Measurements from ENCODE around the gene ENPP1.
"Not testable (repeated sequence)": the region's sequence is repeated elsewhere in the genome, so short reads cannot be mapped to it uniquely, and the experiment has no call there.

Gene ENPP1

DNA sequence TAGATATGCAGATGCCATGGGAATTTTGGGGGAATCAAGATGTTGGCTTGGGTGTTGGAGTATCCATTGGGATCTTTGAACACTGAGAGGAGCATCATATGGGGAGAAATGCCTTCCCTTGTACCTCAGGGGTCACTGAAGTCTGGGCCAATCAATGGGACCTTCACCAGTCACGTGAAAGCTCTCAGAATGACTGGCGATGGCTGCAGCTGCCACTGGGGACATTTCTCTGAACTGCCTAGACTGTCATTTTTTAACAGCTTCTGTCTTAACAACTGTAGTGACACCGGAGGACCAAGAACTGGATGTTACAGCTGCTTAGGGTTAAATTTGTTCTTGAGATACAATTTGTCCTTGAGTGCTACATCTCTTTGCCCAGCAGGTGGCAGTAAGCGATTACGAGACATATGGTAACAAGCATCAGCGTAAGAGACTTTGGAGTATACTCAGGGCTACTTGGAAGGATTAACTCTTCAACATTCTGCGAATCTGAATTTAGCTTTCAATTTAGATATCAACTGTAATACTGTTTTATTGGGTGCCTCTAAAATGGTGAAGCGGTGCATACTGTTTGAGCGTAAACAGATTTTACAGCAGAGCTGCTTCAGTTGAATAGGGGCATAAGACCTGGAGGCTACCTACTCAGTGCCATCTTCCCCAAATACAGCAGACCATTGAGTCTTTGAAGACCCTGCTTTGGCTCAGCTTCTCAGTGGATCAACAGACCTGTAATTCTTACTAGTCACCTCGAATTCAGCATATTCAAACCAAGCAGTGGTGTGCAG, 107.3 kb downstream of the ENPP1 start:
- Histone ChIP-seq H3K79me2 (ENCODE audit: control insufficient read depth, low read length) (no peaks in the 10 kb centered on the region), H3K4me3 (ENCODE audit: low read length) (no peak overlapping the region), H4K20me1 (ENCODE audit: control insufficient read depth, insufficient read depth, low read depth, low read length) (no peaks in the 10 kb centered on the region), H3K9me3 (ENCODE audit: control insufficient read depth, insufficient read depth, low read length) (no peaks in the 10 kb centered on the region), H3K36me3 (ENCODE audit: control insufficient read depth, low read length) (no peaks in the 10 kb centered on the region), H3K27me3 (ENCODE audit: control insufficient read depth, low read length) (peaks cover 14% of the 10 kb centered on the region), H3K27ac (ENCODE audit: low read depth, low read length) (no peak overlapping the region), H3K4me1 (ENCODE audit: control insufficient read depth, low read length) (peaks cover 34% of the 10 kb centered on the region), H3K4me2 (ENCODE audit: low read length) (peak overlapping the region; percentile 37), H3F3A (ENCODE audit: control insufficient read depth, insufficient read depth) (no peaks in the 10 kb centered on the region), H3K9me2 (replicated peaks; ENCODE audit: control insufficient read depth, low read length) (no peaks in the 10 kb centered on the region)
- no peak for TF ChIP-seq EZH2phosphoT487 (IDR thresholded peaks at IDR 0.05; ENCODE audit: borderline replicate concordance, low read length)
- TF ChIP-seq, protein P1, sequence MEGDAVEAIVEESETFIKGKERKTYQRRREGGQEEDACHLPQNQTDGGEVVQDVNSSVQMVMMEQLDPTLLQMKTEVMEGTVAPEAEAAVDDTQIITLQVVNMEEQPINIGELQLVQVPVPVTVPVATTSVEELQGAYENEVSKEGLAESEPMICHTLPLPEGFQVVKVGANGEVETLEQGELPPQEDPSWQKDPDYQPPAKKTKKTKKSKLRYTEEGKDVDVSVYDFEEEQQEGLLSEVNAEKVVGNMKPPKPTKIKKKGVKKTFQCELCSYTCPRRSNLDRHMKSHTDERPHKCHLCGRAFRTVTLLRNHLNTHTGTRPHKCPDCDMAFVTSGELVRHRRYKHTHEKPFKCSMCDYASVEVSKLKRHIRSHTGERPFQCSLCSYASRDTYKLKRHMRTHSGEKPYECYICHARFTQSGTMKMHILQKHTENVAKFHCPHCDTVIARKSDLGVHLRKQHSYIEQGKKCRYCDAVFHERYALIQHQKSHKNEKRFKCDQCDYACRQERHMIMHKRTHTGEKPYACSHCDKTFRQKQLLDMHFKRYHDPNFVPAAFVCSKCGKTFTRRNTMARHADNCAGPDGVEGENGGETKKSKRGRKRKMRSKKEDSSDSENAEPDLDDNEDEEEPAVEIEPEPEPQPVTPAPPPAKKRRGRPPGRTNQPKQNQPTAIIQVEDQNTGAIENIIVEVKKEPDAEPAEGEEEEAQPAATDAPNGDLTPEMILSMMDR (IDR thresholded peaks at IDR 0.05; ENCODE audit: low read depth, low read length, poor library complexity, severe bottlenecking): peak; percentile 87

DNA sequence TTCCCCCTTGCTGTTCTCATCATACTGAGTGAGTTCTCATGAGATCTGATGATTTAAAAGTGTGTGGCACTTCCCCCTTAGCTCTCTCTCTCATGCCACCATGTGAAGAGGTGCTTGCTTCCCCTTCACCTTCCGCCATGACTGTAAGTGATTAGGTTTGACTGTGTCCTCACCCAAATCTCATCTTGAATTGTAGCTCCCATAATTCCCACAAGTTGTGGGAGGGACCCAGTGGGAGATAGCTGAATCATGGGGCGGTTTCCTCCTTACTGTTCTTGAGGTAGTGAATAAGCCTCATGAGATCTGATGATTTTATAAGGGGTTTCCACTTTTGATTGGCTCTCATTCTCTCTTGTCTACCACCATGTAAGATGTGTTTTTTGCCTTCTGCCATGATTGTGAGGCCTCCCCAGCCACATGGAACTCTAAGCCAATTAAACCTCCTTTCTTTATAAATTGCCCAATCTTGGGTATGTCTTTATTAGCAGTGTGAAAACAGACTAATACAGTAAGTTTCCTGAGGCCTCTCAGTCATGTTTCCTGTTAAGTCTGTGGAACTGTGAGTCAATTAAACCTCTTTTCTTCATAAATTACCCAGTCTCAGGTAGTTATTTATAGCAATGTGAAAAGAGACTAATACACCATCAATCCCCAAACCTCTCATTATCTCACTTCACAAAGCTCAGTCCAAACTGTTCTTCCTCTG, 108.4 kb downstream of the ENPP1 start:
- not testable (repeated sequence) for H3K27ac ChIP-seq (ENCODE audit: low read depth, low read length); H3K79me2 ChIP-seq (ENCODE audit: control insufficient read depth, low read length); H3K36me3 ChIP-seq (ENCODE audit: control insufficient read depth, low read length); H4K20me1 ChIP-seq (ENCODE audit: control insufficient read depth, insufficient read depth, low read depth, low read length); H3K27me3 ChIP-seq (ENCODE audit: control insufficient read depth, low read length); H3K4me3 ChIP-seq (ENCODE audit: low read length); H3K9me2 ChIP-seq (replicated peaks; ENCODE audit: control insufficient read depth, low read length); H3F3A ChIP-seq (ENCODE audit: control insufficient read depth, insufficient read depth); H3K9me3 ChIP-seq (ENCODE audit: control insufficient read depth, insufficient read depth, low read length); H3K4me2 ChIP-seq (ENCODE audit: low read length)
- H3K4me1 ChIP-seq (ENCODE audit: control insufficient read depth, low read length): peaks cover 26% of the 10 kb centered on the region

DNA sequence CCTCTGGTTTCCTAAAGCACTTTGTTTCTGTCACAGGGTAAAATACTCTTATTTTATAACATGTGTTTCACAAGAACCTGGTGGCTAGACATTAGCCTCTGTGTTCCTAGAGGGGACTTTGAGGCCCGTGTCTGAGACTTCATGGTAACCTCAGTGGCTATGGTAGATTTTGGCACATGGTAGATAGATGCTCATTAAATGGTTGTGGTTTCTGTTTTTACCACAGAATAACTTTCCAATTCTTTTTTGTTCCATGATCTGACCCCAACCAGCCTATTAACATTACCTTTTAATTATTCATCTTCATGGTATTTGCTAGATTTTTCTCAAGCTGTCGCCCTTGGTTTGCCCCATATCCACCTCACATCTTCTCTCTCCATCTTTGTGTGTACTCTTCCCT, 109.0 kb downstream of the ENPP1 start:
- Histone ChIP-seq H3F3A (ENCODE audit: control insufficient read depth, insufficient read depth) (no peaks in the 10 kb centered on the region), H3K4me2 (ENCODE audit: low read length) (peak overlapping the region; percentile 20; the same call in 1 of the 2 replicates), H3K9me3 (ENCODE audit: control insufficient read depth, insufficient read depth, low read length) (no peaks in the 10 kb centered on the region), H3K4me1 (ENCODE audit: control insufficient read depth, low read length) (peaks cover 26% of the 10 kb centered on the region), H3K79me2 (ENCODE audit: control insufficient read depth, low read length) (no peaks in the 10 kb centered on the region), H3K36me3 (ENCODE audit: control insufficient read depth, low read length) (no peaks in the 10 kb centered on the region), H3K27ac (ENCODE audit: low read depth, low read length) (no peak overlapping the region), H4K20me1 (ENCODE audit: control insufficient read depth, insufficient read depth, low read depth, low read length) (no peaks in the 10 kb centered on the region), H3K27me3 (ENCODE audit: control insufficient read depth, low read length) (peaks cover under 1% of the 10 kb centered on the region), H3K9me2 (replicated peaks; ENCODE audit: control insufficient read depth, low read length) (no peaks in the 10 kb centered on the region), H3K4me3 (ENCODE audit: low read length) (no peak overlapping the region)
- TF ChIP-seq, protein P1 (IDR thresholded peaks at IDR 0.05; ENCODE audit: low read depth, low read length, poor library complexity, severe bottlenecking): no peak
- TF ChIP-seq EZH2phosphoT487 (IDR thresholded peaks at IDR 0.05; ENCODE audit: borderline replicate concordance, low read length): no peak

DNA sequence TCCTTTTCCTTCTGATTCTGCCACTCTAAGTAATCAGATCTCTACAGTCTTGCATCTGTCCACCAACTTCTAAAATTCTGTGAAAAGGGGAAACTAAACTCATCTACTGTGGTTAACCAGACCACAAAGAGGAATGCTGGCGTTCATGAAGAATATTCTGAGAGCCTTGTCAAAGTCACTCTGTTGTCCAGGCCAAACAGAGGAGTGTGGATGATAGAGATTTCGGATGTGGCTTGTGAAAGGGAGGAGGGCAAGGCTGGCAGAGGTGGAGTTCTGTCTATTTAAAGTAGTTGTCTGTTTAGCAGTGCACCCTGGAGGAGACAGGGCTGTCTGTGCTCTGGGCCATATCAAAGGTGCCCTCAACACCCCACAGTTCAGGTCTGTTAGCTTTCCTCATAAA, 109.5 kb downstream of the ENPP1 start:
- TF ChIP-seq, protein P1 (IDR thresholded peaks at IDR 0.05; ENCODE audit: low read depth, low read length, poor library complexity, severe bottlenecking): no peak
- no peak for TF ChIP-seq EZH2phosphoT487 (IDR thresholded peaks at IDR 0.05; ENCODE audit: borderline replicate concordance, low read length)
- H3K27me3 ChIP-seq (ENCODE audit: control insufficient read depth, low read length): no peaks in the 10 kb centered on the region
- H3K27ac ChIP-seq (ENCODE audit: low read depth, low read length): no peak overlapping the region
- no peaks in the 10 kb centered on the region for H3K36me3 ChIP-seq (ENCODE audit: control insufficient read depth, low read length)
- H3K4me2 ChIP-seq (ENCODE audit: low read length): peak overlapping the region; percentile 20
- H3K4me1 ChIP-seq (ENCODE audit: control insufficient read depth, low read length): peaks cover 26% of the 10 kb centered on the region
- H3K79me2 ChIP-seq (ENCODE audit: control insufficient read depth, low read length): no peaks in the 10 kb centered on the region
- no peaks in the 10 kb centered on the region for H4K20me1 ChIP-seq (ENCODE audit: control insufficient read depth, insufficient read depth, low read depth, low read length)
- H3K4me3 ChIP-seq (ENCODE audit: low read length): peak overlapping the region; percentile 1; the same call in 1 of the 2 replicates
- H3K9me2 ChIP-seq (replicated peaks; ENCODE audit: control insufficient read depth, low read length): no peaks in the 10 kb centered on the region
- no peaks in the 10 kb centered on the region for H3F3A ChIP-seq (ENCODE audit: control insufficient read depth, insufficient read depth)
- no peaks in the 10 kb centered on the region for H3K9me3 ChIP-seq (ENCODE audit: control insufficient read depth, insufficient read depth, low read length)

Data from DOHH2 (cell line).